NCI-H1930 (cell line): ENCODE data around the gene GPR173.

Source experiments
- DNase-seq, 2 experiments: peaks; one replicate each; lab custom pipeline; 2025; lab: John Stamatoyannopoulos, UW

GPR173 gene

DNA sequence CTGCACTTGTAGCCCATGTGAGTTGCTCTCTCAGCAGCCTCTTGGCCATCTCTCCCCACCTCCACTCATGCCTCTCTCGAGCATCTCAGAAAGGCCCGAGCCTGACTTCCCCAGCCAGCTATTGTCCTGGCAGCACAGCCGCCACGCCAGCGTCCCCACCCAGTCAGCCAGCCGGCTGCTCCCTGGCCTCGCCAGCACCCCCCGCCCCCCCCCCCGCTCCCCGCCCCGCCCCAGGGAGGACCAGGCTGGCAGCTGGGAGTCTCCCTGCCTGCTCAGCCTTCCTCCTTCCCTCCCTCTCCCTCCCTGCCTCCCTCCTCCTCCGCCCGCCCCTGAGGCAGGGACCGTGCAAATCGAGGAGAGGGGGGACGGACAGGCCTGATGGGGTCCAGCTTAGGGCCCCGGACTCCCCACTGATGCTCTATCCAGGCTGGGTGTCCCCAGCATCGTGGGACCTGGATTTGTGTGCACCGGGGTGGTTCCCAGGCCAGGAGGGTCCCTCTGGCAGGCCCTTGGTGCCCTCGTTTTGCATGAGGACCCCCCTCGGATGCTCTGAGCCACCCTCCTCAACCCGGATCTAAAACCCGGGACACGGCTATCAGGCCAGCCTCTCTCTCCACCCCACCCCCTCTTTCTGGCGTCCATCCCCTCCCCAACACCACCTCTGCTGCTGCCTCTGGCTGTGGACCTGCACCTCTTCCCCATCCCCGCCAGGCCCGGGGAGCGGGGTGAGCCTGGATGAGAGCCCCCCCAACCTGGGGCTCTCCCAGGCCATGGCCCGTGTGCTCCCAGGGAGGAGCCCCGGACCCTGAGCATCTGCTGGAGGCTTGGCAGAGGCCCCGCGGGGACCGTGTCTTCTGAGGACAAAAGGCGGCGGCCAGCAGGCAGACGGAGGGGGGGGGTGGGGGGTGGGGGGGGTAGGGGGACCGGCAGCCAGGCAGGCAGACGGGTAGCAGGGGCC is at the start of gene GPR173:
TSS of gene GPR173 (plus strand) at position 621 of the 958 bp plus-strand sequence. CDS start 27,833 bp downstream, outside the sequence.
- peak; percentile 12 to 46 for DNase-seq

- no peak for DNase-seq
Measured at GRCh38 chrX:53000447-53001135, 48.0 kb upstream of the GPR173 start.

GRCh38 chrX:53001958-53002357 is 46.6 kb upstream of the GPR173 start:
- DNase-seq: no peak

- DNase-seq: no peak
Measured at GRCh38 chrX:53003111-53003510, 45.5 kb upstream of the GPR173 start.

GRCh38 chrX:53004038-53004437 is 44.6 kb upstream of the GPR173 start:
- no peak for DNase-seq

GRCh38 chrX:53004811-53005210 is 43.8 kb upstream of the GPR173 start:
- no peak for DNase-seq

GRCh38 chrX:53005327-53005726 is 43.3 kb upstream of the GPR173 start:
- no peak for DNase-seq

- no peak for DNase-seq
Measured at GRCh38 chrX:53009032-53009431, 39.6 kb upstream of the GPR173 start.

DNA sequence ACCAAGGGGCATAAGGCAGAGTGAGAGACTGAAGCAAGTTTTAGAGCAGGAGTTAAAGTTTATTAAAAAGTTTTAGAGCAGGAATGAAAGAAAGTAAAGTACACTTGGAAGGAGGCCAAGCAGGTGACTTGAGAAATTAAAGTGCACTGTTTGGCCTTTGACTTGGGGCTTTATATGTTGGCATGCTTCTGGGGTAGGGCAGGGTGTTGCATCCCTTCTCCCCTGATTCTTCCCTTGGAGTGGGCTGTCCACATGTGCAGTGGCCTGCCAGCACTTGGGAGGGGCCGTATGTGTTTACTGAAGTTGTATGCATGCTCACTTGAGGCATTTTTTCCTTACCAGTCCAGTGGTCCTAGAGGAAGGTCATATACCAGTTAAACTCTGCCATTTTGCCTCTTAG is 35.3 kb upstream of the GPR173 start:
- DNase-seq: no peak

GRCh38 chrX:53018627-53019026 is 30.0 kb upstream of the GPR173 start:
- peak in 1 of 2 experiments; percentile 5 for DNase-seq

DNA sequence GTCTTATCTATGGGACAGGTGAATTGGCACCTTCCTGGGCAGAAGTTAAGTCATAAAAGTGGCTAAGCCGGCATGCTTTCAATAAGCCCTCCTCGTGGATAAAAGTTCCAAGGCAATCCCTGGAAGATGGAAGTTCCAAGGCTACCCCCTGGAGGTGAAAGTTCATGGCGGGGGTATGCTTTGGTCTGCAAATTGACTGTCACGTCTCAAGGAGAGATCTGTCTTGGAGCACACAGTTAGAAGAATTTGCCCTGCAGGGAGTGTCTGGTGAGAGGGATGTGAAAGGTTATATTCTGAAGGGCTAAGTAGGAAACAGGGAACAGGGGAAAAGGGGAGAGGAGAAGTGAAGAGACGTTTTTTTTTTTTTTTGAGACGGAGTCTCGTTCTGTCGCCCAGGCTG is 26.2 kb upstream of the GPR173 start:
- DNase-seq: no peak

DNA sequence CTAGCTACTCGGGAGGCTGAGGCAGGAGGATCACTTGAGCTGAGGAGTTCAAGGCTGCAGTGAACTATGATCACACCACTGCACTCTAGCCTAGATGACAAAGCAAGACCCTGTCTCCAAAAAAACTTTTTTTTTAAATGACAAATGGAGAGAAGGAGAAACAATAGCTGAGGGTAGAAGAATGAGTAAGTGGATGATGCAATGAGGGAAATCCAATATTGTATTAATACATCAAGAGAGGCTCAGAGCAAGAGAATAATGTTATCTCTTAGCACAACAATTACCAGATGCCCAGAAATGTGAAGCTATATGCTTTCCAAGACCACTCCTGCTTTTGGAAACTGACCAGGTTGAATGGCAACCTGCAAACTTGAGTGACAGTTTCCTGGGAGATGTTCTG is 19.9 kb upstream of the GPR173 start:
- DNase-seq: no peak

DNA sequence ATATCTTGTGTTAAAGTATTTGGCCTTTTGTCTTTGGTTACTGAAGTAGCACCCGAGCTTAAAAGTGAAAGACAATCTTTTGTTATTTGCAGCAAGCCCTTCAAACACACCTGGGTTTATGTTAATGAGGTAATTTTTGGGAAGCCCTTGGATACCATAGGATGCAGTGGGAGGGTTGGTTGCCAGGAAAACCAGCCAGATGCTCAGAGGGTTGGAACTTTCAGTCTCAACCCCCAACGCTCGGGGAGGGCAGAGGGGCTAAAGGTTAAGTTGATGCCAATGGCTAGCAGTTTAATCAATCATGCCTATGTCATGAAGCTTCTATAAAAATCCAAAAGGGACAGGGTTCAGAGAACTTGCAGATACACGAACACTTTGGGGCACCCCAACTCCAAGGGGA is 17.2 kb upstream of the GPR173 start:
- no peak for DNase-seq

DNA sequence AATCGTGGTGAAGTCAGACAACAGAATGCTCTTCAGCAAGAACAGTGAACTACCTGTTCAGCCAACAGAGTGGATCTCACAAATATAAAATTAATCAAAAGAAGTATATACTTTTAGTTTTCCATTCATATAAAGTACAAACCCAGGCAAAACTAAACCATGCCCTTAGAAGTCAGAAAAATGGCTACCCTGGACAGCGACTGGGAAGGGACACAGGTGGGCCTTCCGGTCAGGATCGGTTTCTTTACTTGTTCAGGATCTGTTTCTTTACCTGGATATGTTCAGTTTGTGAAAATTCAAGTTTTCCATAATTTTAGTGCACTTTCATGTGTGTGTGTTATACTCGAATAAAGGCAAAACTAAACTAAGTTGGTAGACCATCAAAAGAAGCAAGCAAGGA is 12.4 kb upstream of the GPR173 start:
- DNase-seq: no peak

DNA sequence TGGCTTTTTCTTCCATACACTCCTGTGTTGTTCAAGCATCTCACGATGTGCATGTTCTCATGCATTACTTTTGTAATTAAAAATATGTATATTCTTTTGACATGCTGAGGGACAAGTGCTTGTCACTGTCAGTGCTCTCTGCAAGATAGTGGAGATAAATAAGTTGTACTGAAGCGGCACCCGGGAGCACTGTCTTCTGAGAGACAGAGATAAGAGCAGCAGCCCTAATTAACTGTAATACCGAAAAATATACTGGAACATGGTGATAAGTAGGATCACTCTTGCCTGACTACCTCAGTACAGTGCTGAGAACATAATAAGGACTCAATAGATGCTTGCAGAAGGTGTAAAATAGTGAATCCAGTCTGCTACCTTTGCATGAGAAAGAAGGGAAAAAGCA is 9.4 kb upstream of the GPR173 start:
- DNase-seq: no peak

- DNase-seq: no peak
Measured at GRCh38 chrX:53044995-53045394, 3.6 kb upstream of the GPR173 start.

- DNase-seq: peak in 1 of 2 experiments; percentile 1
Measured at GRCh38 chrX:53047228-53047627, 1.4 kb upstream of the GPR173 start.

GRCh38 chrX:53049127-53049517 is 533 bp downstream of the GPR173 start:
- no peak for DNase-seq

GRCh38 chrX:53050841-53051240 is 2.3 kb downstream of the GPR173 start:
- DNase-seq: no peak

DNA sequence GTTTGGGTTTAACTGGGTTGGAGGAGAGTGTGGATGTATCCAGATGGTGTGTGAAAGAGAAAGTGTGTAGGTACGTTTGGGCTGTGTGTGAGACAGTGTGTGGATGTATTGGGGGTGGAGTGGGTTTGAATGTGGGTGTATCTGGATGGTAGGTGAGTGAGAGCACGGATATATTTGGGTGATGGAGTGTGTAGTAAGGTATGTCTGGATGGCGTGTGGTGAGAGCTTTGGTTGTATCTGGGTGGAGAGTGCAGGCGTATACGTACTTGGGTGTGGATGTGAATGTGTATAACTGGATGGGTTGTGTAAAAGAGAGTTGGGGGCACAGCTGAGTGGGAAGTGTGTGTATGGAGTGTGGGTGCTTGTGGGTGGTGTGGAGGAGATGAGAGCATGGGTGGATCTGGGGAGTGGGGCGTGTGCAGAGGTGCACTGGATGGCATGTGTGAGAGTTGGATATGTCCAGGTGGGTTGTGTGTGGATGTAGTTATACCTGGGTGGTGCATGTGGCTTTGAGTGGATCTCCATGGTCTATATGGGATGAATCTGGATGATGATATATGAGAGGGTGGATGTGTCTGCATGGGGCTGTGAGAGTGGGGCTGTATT is 6.8 kb downstream of the GPR173 start:
- DNase-seq: no peak

DNA sequence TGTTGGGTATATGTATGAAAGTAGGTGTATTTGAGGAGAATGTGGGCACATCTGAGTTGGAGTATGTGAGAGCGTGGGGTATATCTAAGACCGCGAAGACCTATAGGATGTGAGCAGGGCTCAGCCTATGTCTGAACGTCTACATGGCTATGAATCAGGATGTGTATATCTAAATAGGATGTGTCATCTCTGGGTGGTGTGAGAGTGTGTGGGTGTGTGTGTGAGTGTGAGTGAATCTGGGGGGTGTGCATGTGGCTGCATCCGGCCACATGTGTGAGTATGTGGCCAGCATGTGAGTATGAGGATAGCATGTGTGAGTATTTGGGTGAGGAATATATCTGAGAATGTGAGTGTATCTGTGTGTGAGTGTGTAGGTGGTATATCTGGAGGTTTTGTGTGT is 7.7 kb downstream of the GPR173 start:
- DNase-seq: no peak

DNA sequence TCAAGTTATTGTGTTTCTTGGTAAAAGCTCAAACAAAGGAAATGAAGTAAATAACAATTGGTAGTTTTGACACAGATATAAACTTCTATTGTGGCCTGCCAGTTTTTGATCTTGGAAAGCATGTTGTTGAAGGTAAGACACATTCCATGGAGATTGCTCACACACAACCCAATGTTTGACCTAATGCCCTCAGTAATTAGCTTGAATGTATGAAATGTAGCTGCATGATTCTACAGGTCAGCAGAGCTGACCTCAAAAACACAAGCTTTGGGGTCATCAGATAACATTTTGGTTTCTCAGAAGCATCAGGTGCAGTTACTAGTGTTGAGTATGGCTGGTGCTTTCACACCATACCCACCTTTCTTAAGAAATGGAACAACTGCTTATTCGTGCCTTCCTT is 16.5 kb downstream of the GPR173 start:
- DNase-seq: no peak

- no peak for DNase-seq
Measured at GRCh38 chrX:53071064-53071463, 22.5 kb downstream of the GPR173 start.
